Mucosa of descending colon (tissue), 3 donors: ENCODE data around the gene FOXP1. TPM values are rescaled to one million over a fixed set of nuclear protein-coding genes. Genes with fewer than 3 reads are reported as not detected.
A peak's percentile ranks its signal among the peaks of the same experiment; 100 is the strongest.

Experiments used
- ATAC-seq: fragments of 200-7000 bp; cut with Tn5 transposase; one replicate; pipeline ENCODE4 v1.9.1; 2020; ENCODE audit warnings: mild to moderate bottlenecking, moderate library complexity
- DNase-seq, 3 donors: peaks; one replicate each; pipeline ENCODE4 v3.0.0-alpha.2; 2020
- H3K36me3 ChIP-seq: fragments of 200-600 bp; one replicate; pipeline ENCODE4 v1.8.0; 2021; ENCODE audit warnings: low read depth, mild to moderate bottlenecking
- H3K4me1 ChIP-seq: fragments of 200-600 bp; one replicate; pipeline ENCODE4 v1.8.0; 2021; ENCODE audit warnings: low read depth, mild to moderate bottlenecking
- H3K4me3 ChIP-seq: fragments of 200-600 bp; one replicate; pipeline ENCODE4 v1.8.0; 2021; ENCODE audit warnings: mild to moderate bottlenecking
- H3K9me3 ChIP-seq: fragments of 200-600 bp; one replicate; pipeline ENCODE4 v1.8.0; 2021; ENCODE audit warnings: mild to moderate bottlenecking
- intact Hi-C, 2 donors: fragments of 100-400 bp; cut with DNase I in 1 of 2; cut with micrococcal nuclease in 1 of 2; formaldehyde crosslinking; loops; one replicate each; pipeline versions ENCODE4 v1.11.0 to v1.11.1; 2022; cut with DNase I, micrococcal nuclease
- total RNA-seq, 3 donors: library from RNA; stranded (reverse); fragmentation: NEBNext Ultra II Directional in 2 of 3; extraction: Animal tissue kit (Norgen Biotek cat#: 25700) in 2 of 3; gene quantifications; one replicate each; pipeline versions ENCODE4 v1.2.1 to v1.2.4, GENCODE V29; 2021 to 2023
- TF ChIP-seq, protein P1 (sequence below): fragments of 200-600 bp; IDR thresholded peaks from one replicate; pipeline ENCODE4 v1.8.0; 2022; ENCODE audit warnings: antibody characterized with exemption, mild to moderate bottlenecking
- donor health status: DM: no; HTN: no; CAD: no; lungs with moderate emphysema.
- donor health status: DM: no; HTN: no; CAD: no.
- donor health status: DM: no; HTN: yes; CAD: no.

FOXP1 gene
- total RNA-seq, 3 donors from 2014 or later, result 133 to 217 (median 214) TPM

DNA sequence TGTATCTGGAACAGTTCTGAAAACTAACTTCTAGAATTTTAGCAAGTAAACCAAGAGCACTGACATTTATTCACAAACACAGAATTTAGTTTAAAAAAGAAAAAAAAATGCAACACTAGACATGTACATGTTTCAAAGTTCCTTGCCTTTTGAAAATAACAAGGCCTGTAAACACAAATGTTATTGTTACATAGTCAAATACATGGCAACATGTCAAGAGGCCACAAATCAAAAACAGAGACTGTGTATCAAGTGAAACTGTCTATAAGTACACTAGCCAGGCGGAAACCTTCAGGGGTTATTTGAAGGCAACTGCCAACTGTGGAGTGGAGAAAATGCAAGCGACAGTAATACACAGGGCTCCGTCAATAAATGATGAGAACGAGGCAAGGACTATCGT lies 547.6 kb downstream of the FOXP1 start:
- H3K36me3 ChIP-seq, result no peaks in the 10 kb centered on the region
- no peak overlapping the region for H3K4me3 ChIP-seq
- intact Hi-C loops, result no loop called here
- DNase-seq, result no peak
- TF ChIP-seq, protein P1, sequence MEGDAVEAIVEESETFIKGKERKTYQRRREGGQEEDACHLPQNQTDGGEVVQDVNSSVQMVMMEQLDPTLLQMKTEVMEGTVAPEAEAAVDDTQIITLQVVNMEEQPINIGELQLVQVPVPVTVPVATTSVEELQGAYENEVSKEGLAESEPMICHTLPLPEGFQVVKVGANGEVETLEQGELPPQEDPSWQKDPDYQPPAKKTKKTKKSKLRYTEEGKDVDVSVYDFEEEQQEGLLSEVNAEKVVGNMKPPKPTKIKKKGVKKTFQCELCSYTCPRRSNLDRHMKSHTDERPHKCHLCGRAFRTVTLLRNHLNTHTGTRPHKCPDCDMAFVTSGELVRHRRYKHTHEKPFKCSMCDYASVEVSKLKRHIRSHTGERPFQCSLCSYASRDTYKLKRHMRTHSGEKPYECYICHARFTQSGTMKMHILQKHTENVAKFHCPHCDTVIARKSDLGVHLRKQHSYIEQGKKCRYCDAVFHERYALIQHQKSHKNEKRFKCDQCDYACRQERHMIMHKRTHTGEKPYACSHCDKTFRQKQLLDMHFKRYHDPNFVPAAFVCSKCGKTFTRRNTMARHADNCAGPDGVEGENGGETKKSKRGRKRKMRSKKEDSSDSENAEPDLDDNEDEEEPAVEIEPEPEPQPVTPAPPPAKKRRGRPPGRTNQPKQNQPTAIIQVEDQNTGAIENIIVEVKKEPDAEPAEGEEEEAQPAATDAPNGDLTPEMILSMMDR, result no peak
- H3K4me1 ChIP-seq, result peaks cover 36% of the 10 kb centered on the region
- peak; percentile 57 for ATAC-seq
- no peaks in the 10 kb centered on the region for H3K9me3 ChIP-seq

DNA sequence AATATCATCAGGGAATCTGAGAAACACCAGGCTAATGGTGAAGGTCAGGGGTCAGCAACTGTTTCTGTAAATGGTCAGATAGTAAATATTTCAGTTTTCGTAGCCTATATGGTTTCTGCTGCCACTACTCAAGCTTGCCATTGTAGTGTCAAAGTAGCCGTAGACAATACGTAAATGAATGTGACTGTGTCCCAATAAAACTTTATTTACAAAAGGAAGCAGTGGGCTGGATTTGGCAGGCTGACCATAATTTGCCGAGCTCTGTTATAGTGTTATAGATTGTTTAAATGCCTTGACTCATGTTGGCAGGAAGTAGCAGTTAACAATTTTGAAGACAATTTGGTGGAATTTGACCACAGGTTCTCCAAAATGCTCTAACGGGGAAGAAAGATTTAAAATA lies 548.2 kb downstream of the FOXP1 start:
- TF ChIP-seq, protein P1, result no peak
- intact Hi-C loops, result no loop called here
- DNase-seq, result peak in 2 of 3 donors; percentile 63 to 82
- ATAC-seq, result peak; percentile 87
- Histone ChIP-seq H3K9me3 (no peaks in the 10 kb centered on the region), H3K4me3 (no peak overlapping the region), H3K4me1 (peaks cover 40% of the 10 kb centered on the region), H3K36me3 (no peaks in the 10 kb centered on the region)

DNA sequence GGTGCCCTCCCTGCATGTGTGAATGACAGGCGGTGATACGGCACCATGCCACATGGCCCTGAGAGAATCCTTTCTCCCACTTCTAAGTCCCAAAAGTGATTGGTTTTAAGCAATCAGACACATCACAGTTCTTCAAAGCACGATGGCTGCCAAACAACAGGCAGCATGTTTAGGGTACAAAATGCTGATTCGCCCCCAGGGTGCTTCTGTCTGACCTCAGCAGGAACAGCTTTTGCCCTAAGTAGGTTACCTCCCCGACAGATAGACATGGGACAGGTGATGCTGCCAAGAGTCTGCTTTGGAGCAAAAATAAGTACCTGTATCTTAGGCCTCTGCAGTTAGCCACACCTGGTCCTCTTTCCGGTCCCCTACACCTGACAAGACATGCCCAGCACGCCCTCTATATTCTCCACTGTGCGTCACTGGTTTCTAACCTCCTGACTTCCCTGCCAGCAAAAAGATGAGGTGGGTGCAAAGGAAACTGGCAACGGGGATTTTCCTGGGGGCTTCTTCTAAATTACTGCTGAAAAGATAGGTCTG lies 549.8 kb downstream of the FOXP1 start:
- DNase-seq, result no peak
- no peak overlapping the region for H3K4me3 ChIP-seq
- no peaks in the 10 kb centered on the region for H3K36me3 ChIP-seq
- no peaks in the 10 kb centered on the region for H3K9me3 ChIP-seq
- intact Hi-C loops, result no loop called here
- ATAC-seq, result no peak
- TF ChIP-seq, protein P1, result no peak
- H3K4me1 ChIP-seq, result peaks cover 40% of the 10 kb centered on the region

DNA sequence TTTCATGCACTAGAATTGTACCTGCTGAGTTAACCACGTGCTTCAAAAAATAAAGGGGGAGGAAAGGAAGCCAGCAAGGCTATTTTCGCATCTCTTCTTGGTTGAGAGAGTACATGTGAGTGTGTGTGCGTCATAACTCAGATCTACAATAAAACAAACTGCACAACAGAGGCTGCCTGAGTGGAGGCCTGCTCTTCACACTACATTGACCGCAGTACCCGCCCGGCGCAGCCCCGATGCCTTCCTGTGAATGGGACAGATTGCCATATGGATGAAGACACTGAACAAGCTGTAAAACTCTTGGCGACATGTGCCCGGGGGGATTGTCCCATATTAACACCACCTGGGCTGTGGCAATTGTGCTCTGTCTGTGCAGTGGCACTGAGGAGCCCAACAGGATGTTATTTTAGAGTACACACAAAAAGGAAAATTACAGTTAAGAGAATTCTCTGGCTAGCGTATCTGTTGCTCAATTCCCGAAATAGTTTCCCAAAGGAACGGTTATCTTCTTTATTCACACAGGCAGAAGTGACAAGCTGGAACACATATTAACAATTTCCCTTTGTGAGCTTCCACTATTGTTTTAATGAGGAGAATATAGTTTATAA lies 551.5 kb downstream of the FOXP1 start:
- ATAC-seq, result peak; percentile 10
- TF ChIP-seq, protein P1, result no peak
- H3K4me1 ChIP-seq, result peaks cover 45% of the 10 kb centered on the region
- no peaks in the 10 kb centered on the region for H3K9me3 ChIP-seq
- no peaks in the 10 kb centered on the region for H3K36me3 ChIP-seq
- H3K4me3 ChIP-seq, result no peak overlapping the region
- DNase-seq, result peak in 1 of 3 donors; percentile 59
- intact Hi-C loops, result no loop called here

DNA sequence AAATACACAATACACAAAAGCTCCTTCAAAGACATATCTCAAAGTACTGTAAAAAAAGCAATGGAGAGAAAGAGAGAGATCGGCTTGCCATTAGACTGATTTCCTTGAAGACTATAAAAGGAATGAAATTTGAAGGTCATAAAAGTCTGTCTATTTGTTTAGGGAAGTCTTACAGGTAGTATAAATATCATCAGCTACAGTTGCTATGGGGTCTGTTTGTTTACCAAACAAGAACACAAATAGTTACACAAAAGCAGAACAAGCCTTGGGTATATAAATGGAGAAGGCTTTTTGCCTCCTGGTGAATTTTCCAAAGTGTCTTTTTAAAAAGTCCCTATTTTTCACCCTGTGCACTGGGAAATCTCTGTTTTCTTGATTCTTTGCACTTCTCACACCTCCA lies 552.3 kb downstream of the FOXP1 start:
- no peaks in the 10 kb centered on the region for H3K36me3 ChIP-seq
- H3K4me3 ChIP-seq, result no peak overlapping the region
- intact Hi-C loops, result no loop called here
- H3K4me1 ChIP-seq, result peaks cover 41% of the 10 kb centered on the region
- TF ChIP-seq, protein P1, result no peak
- no peaks in the 10 kb centered on the region for H3K9me3 ChIP-seq
- DNase-seq, result no peak
- ATAC-seq, result peak; percentile 55

DNA sequence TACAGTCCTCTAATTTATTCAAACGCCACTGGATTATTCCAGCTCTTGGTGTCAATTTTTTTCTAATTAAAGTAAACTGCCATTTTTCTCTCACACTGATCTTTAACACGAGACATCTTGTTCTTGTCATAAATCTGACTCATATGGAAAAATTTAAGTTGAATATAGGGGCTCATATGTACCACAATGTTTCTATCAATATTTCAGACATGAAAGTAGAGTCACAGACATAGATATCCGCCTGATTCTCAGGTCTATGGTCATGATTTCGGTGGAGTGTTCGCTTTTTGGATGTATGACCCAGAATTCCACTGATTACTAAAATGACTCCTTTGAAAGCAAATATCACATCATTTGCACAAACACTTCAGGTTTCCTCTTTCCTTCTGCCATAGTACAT lies 552.8 kb downstream of the FOXP1 start:
- intact Hi-C loops, result no loop called here
- DNase-seq (no peak), ATAC-seq (no peak)
- H3K4me1 ChIP-seq, result peaks cover 41% of the 10 kb centered on the region
- H3K9me3 ChIP-seq, result no peaks in the 10 kb centered on the region
- no peaks in the 10 kb centered on the region for H3K36me3 ChIP-seq
- no peak overlapping the region for H3K4me3 ChIP-seq
- TF ChIP-seq, protein P1, result no peak
